WI38 (cell line): Measurements from ENCODE around the gene HUS1B.

Experiments
- H3K4me3 ChIP-seq: 2 replicates; pipeline ENCODE4 v1.5.1; 2011; ENCODE audit warnings: low read depth, mild to moderate bottlenecking, control low read depth, low read length
- TF ChIP-seq, protein P1 (sequence below): IDR thresholded peaks from 2 replicates; pipeline ENCODE4 v1.5.1; 2012; ENCODE audit warnings: low read depth, mild to moderate bottlenecking, control low read depth, low read length

The HUS1B gene

DNA sequence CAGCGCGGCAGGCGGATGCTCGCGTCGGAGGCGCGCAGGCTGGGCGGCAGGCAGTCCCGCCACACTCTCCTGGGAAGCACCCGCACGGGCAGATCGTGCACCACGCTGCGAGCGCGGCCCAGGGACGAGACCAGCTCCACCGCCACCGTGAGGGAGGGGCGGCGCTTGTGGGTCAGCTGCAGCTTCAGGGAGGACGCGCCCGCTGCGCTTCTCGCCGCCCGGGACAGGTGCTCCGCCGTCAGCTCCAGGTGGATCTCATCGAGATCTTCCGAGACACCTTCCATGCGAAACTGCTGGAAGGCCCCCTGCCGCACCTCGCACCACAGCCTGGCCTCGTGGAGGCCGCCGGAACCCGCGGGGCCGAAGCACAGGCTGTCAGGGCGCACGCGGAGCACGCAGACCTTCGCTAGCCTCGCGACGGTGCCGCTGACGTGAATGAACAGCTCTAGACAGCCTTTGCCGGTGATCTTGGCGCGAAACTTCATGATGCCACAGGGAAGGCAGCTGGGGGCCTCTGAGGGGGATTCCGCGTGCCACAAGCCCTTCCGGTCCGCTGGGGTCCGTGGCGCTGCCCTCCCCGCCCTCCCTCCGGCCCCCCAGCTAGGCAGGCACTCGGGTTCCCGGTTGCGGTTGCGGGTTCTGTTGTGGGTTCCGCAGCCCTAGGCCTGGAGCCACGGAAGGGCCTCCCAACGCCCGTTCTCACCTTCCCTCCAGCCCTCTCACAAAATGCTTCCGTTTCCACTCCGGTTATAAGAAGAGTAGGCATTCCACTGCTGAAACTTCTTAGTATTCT is at the start of gene HUS1B:
HUS1B (minus strand) TSS at position 641 of the 793 bp plus-strand sequence; CDS start at position 485, 156 bp downstream.
- no peak within 1 kb of the TSS for H3K4me3 ChIP-seq
- TF ChIP-seq, protein P1, sequence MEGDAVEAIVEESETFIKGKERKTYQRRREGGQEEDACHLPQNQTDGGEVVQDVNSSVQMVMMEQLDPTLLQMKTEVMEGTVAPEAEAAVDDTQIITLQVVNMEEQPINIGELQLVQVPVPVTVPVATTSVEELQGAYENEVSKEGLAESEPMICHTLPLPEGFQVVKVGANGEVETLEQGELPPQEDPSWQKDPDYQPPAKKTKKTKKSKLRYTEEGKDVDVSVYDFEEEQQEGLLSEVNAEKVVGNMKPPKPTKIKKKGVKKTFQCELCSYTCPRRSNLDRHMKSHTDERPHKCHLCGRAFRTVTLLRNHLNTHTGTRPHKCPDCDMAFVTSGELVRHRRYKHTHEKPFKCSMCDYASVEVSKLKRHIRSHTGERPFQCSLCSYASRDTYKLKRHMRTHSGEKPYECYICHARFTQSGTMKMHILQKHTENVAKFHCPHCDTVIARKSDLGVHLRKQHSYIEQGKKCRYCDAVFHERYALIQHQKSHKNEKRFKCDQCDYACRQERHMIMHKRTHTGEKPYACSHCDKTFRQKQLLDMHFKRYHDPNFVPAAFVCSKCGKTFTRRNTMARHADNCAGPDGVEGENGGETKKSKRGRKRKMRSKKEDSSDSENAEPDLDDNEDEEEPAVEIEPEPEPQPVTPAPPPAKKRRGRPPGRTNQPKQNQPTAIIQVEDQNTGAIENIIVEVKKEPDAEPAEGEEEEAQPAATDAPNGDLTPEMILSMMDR: no peak

DNA sequence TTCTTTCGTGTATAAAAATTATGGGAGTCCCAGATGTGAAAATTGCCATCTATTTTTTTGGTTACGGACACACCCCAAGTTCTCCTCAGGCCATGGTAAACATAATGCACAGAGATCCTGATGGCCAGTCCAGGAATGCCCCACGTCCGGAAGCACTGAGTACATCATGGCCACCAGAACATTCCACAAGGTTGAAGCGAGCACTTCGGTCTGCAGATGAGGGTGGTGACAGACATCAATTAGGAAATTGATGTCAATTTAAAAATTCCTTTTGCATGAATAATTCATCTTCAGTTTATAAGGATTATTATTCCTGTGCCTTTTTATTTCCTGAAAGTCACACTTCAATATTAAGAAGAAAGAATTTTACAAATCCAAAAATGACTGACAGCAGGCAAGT is 49.2 kb upstream of the HUS1B start:
- TF ChIP-seq, protein P1: no peak
- no peak overlapping the region for H3K4me3 ChIP-seq

DNA sequence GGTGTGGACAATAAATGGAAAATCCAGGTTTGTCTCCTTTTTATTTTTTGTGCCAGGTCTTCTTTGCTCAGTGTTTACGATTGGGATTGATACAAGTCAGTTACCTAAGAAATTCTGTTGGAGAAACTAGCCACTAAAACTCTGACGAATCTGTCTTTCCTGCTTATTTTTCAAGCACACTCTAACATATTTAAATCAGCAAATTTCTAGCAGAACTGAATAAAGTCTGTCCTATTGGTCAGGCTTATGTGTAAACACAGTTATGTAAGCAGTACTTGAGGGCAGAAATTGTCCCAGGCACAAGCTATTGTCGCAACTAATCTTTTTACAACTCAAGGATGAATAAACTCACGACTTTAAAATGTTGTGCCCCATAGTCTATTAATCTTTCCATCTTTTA is 48.1 kb upstream of the HUS1B start:
- no peak overlapping the region for H3K4me3 ChIP-seq
- TF ChIP-seq, protein P1: no peak

DNA sequence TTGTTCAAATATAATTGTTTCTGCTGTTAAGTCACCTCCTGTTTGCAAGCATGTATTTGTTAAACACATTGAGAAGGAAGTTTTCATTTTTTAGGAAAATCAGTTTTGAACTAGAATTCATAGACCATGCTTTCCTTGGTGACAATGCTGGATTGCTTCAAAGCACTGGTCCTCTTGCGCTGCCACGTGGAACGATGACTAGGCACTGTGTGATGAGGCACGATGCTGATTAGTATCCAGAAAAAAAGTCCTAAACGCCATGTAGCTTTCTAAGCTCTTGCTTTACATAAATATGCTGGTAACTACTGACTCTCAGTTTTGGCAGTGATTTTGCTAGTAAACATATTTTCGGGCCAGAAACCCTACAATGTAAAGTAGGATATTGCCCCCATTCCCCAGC is 47.1 kb upstream of the HUS1B start:
- TF ChIP-seq, protein P1: no peak
- no peak overlapping the region for H3K4me3 ChIP-seq

DNA sequence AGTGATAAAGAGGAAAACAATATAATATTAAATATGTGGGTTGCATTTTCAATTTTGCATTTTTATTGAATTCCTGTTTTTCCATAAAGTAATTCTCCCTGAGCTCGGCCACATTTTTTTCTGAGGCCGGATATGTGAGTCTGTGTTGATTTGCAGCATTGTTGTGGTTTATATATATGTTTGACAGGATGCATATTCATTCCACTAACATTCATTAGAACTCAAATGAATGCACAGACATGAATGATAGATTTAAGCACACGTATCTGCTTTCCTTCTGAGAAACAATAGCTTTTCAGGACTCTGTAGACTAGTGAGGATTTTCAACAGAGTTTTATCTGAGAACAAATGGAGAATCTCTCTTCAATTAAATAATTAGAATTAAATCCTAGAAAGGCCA is 46.7 kb upstream of the HUS1B start:
- TF ChIP-seq, protein P1: no peak
- no peak overlapping the region for H3K4me3 ChIP-seq

DNA sequence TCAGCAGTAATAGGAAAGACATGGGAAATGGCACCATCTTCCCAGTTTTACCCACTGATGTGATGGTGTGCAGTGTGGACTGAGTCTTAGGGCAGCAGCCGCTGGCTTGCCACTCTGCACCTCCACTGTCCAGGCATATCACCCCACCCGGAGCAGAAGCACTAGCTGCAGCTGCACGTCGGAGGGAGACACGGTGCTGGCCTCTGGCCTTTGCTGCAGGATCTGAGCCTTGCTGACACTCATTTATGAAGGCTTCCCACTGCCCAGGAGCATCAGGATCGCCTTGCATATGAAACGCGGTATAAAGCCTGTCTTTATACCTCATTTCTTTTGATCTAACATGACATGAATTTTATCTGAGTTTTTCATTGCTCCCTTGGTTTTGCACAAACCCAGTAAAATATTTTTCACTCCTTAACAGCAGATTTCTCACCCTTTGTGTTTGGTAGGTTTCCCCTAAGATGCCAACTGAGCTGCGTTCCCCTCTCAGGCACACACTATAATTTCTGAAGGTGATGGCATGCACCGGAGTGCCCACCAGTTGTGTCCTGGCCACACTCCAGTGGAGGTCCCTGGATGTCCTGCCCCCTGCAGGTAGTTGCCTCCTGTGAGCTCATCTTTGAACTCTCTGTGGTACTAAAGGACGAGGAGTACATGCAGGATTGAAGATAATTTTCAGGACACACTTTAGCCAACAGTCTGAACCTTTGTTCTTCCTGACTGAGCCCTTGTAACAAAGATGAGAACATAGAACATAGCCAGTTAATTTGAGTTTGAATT is 45.0 kb upstream of the HUS1B start:
- TF ChIP-seq, protein P1: no peak
- H3K4me3 ChIP-seq: no peak overlapping the region

DNA sequence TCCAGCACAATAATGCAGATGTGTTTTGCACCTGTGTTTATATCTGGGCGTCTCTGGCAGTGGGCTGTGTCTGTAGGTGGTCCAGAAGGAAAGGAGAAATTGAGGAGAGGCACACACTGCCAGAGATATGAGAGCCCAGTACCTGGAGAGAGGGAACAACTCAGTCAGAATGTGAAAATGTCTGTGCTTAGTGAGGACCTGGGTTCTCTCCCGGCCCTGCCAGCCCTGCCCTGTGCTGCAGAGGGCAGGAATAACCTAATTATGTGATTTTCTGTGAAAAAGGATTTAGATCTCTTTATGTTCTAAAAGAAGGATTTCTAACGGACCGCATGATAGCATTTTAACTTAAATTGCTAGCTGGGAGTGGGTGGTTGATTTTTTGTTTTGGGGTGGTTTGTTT is 44.3 kb upstream of the HUS1B start:
- TF ChIP-seq, protein P1: no peak
- H3K4me3 ChIP-seq: no peak overlapping the region
